SKM-1 treated with dmso at 0.1 percent for 144 hours (cell line): ENCODE measurements around the gene HADH.

Experiments
- DNase-seq: peaks from one replicate; lab custom pipeline; 2025; ENCODE audit not compliant: unreplicated experiment; lab: John Stamatoyannopoulos, UW

The HADH gene

DNA sequence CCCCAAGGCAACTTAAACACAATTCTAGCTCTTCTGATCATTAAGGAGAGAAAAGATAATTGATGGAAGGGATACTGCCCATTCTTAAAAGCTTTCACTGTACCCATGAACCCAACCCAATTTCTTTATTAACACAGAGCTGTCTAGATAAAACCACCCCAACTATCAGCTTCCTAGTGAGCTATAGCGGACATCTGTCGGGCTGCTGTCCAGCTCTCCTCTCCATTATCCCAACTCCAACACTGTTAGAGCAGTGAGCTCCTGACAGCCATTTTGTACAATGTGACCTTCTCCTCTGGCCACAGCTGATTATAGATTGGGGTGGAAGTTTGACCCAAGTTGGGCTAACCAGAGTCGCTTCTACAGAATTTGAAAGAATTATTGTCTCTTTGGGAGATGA, 66.1 kb downstream of the HADH start:
- no peak for DNase-seq

DNA sequence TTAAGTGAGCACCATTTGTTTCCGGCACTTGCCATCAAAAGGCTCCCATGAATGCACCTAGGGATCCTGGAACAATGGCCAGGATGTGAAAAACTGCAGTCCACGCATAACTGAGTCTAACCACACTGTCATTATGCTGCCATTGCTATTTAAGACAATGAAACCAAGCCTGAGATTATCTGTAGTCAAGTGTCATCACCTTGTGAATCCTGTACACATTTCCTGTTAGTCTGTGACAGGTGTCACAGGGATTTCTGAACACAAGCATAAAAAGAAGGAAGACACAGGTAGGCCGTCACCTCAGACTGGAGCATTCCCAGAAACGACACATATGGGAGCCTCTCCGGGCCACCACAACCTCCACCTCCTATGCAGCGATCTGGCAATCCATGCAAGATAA, 66.7 kb downstream of the HADH start:
- no peak for DNase-seq

DNA sequence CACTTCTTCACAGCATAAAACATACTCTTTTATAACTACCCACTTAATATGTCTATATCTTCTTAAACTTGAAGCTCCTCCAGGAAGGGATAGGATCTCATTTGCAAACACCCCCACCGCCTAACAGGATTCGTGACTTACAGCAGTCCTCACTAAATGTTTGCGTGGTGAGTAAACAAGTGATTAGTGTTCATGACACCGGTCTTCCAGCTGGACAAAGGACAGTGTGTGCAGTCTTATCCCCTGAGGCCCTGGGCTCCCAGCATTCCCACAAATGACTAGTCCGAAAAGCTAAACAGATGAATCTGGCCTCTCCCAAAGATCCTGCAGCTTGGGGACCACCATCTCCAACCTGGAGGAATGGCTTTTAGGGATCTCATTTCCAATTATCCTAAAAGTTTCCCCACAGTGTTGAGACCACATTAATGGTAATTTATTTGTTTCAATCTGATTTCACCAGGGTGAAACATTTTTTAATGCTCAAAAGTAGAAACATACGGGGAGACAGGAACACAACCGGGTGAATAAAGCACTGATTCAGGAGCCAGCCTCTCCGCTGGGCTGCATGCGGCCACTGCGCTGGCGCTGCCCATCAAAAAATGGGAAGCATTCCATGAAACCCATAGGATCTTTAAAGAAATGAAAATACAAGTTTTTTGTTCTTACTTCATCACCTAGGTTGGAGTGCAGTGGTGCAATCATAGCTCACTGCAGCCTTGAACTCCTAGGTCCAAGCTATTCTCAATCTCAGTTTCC, 69.2 kb downstream of the HADH start:
- DNase-seq, result no peak

DNA sequence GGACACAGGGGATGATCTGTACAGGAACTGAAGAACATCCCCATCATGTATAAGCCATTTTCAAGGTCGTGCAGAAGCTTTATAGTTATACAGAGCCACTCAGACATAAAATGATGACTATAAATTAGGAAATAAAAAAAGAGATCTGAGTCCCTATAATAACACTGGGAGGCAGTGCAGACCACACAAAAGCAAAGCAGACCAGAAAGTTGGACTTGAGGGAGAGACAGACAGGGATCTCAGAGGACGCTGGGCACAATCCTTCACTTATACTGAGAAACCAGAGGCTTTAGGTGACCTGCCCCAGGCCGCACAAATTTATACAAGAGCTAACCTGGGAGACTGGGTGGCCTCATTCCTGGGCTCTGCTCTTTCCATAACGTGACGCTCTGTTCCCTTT, 70.5 kb downstream of the HADH start:
- DNase-seq, result no peak

DNA sequence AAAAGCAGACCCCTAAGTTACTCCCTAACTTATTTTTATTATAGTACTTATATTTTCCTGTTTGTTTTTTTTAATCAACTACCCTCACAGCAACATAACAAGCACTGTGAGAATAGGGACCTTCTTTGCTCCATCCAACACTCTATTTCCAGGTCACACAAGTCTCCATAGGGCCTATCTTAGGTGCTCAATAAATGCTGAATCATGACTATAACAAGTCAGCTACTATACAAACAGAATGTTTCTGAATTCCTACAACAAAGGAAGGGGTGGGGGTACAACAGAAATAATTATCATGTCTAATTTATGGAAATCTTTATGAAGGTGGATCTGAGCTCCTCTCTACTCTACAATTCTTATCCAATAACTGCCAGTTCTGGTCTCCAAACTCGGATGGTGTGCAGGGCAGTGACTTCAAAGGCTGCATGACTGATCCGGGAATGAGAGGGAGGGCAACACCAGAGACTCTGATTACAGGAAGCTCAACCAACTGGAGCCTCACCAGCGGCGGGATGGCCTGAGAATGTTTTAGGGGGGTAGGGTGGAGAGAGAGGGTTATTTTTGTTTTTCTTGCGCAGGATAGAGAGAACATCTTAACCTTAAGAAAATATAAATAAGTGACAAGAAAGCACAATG, 71.1 kb downstream of the HADH start:
- DNase-seq, result no peak

DNA sequence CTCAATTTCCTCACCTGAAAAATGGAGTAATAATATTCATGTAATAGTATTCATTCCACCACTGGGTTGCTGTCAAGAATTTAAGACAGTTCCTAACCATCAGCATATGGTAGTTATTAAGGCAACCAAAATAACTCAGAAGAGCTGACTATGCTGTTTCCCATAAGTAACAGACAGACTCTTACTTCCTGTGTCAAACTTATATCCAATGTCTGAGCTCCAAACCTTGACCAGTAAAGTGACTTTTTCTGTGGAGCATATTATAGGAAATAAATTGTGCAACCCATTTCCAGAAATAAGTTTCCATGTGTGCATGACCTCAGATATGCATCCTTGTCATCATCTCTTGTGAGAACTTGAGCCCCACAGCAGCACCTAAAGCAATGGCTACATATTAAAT, 78.8 kb downstream of the HADH start:
- no peak for DNase-seq

DNA sequence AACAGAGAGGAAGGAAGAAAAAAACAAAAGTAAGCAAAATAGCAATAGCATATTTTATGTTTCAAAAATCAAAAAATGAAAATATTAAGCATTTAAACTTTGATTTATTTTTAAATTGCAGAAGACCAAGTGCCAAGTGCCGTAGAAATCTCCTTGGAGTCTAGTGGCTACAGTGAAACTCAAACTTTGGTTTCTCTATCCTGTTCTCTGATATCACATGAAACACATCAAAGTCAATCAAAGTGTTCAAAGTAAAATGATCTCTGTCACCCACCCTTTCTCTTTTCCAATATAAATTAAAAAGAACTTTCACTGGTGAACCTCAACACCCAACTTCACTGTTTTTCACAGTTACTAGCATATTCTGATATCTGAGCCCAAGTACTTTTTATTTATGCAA, 81.1 kb downstream of the HADH start:
- no peak for DNase-seq

DNA sequence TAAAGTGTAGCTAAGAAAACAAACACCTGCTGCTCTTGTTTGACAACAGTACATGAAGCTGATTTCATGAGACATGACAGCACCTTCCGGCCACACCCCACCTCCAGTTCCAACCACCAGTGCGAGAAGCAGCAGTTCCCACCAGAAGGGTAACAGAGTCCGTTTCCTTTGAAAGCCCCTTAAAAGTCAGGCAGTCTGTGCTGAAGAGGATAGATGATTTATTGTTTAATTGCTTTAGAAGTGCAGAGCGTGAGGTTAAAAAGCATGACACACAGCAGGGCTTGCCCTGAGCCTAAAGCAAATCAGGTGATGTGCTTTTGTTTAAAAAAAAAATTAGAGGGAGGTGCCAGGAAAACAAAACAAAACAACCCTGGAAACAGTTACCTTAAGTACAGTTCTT, 82.6 kb downstream of the HADH start:
- DNase-seq, result no peak

DNA sequence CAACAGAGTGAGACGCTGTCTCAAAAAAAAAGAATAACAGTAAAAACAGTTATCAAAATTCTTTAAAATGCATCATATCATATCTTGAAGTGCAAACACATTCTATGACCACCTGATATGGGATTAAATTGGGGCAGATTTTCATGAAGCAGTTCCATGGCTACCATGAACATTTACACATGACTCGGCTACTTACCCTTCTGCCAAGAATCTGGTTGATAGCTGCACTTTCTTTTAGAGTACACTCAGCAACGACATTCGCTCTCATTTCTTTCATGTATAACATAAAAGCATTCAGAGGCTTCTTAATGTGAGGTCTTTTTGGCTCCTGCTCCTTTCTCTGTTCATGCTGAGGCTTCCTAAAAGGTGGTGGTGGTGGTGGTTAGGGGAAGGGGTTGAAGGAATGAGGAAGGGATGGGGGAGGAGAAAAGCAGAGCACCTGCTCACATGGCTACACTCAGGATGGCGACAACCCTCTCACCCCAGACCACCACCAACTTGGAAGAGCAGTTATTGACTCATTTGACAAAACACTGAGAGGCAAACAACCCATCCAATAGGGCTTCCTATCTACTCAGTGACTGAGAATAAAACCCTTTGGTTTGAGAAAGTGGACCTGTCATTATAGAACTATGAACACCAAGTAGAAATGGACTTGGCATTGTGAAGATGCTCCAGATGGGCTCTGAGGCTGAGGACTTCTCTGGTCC, 88.5 kb downstream of the HADH start:
- DNase-seq, result no peak

DNA sequence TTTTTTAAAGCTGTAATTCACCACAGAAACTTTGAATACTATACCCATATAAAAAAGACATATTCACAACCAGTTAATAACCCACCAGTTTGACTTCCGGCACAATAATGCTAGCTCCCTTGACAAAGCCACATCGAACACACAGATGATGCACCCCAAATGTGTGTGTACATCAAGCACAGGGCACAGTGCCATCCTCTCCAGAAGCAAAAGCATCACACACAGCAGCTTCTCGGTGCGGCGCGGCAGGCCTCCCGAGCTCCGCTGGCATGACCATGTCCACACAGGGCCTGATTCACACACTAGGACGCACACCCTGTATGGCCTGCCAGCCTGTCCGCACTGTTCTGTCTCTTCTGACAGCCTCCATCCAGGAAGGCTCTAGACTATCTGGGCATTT, 91.1 kb downstream of the HADH start:
- no peak for DNase-seq

DNA sequence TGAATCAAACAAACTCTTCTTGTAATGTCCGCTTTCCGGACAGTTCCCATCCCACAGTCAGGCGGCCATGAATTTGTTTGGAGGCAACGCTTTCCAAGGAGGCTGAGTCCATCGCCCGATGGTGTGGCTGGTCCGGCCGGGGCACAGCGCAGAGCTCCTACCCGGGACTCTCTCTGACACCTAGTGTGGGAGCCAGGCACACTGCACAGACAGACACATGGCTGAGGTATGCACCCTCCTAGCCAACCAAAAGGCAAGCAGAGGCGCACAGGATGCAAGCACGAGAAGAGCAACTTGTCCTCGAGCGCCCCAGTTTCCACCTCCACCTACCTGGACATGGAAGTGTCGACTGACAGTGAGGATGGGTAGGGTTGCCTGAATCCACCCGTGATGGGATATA, 91.6 kb downstream of the HADH start:
- no peak for DNase-seq
